MM.1S (cell line): ENCODE results near the gene SEMA4D.

Experiments
- DNase-seq: peaks from one replicate; pipeline ENCODE4 v3.0.0-alpha.2; 2015
- H2AFZ ChIP-seq: fragments of 300-600 bp; sonication (generic); 2 replicates; pipeline ENCODE4 v1.6.0; 2016; ENCODE audit warnings: antibody characterized with exemption, low read length
- H3F3A ChIP-seq: fragments of 300-600 bp; sonication (generic); 2 replicates; pipeline ENCODE4 v1.6.1; 2016; ENCODE audit warnings: mild to moderate bottlenecking, antibody characterized with exemption, low read length, moderate library complexity, mixed read lengths; ENCODE audit not compliant: insufficient read depth
- H3K27ac ChIP-seq: fragments of 300-600 bp; sonication (generic); 2 replicates; pipeline ENCODE4 v1.5.1; 2016; ENCODE audit warnings: mild to moderate bottlenecking, low read length
- H3K27me3 ChIP-seq: fragments of 300-600 bp; sonication (generic); replicated peaks from 2 replicates; pipeline ENCODE4 v1.6.0; 2016; ENCODE audit warnings: low read length; ENCODE audit not compliant: insufficient read depth
- H3K36me3 ChIP-seq: fragments of 300-600 bp; sonication (generic); replicated peaks from 2 replicates; pipeline ENCODE4 v1.6.1; 2016; ENCODE audit warnings: mild to moderate bottlenecking, low read length, mixed read lengths; ENCODE audit not compliant: insufficient read depth
- H3K4me1 ChIP-seq: fragments of 300-600 bp; sonication (generic); 2 replicates; pipeline ENCODE4 v1.6.1; 2016; ENCODE audit warnings: low read length, mixed read lengths
- H3K4me2 ChIP-seq: fragments of 300-600 bp; sonication (generic); 2 replicates; pipeline ENCODE4 v1.6.0; 2016; ENCODE audit warnings: low read depth, low read length
- H3K4me3 ChIP-seq: fragments of 300-600 bp; sonication (generic); 2 replicates; pipeline ENCODE4 v1.5.1; 2016; ENCODE audit warnings: low read length, mixed read lengths
- H3K79me2 ChIP-seq: fragments of 300-600 bp; sonication (generic); 2 replicates; pipeline ENCODE4 v1.6.1; 2016; ENCODE audit warnings: mixed run types, low read length, mixed read lengths
- H3K9ac ChIP-seq: fragments of 300-600 bp; sonication (generic); 2 replicates; pipeline ENCODE4 v1.6.1; 2016; ENCODE audit warnings: low read length, mixed read lengths
- H3K9me2 ChIP-seq: fragments of 300-600 bp; sonication (generic); replicated peaks from 2 replicates; pipeline ENCODE4 v1.6.1; 2016; ENCODE audit warnings: mild to moderate bottlenecking, low read length, mixed read lengths; ENCODE audit not compliant: insufficient read depth
- H3K9me3 ChIP-seq: fragments of 300-600 bp; sonication (generic); replicated peaks from 2 replicates; pipeline ENCODE4 v1.6.1; 2016; ENCODE audit warnings: mild to moderate bottlenecking, low read length, mixed read lengths; ENCODE audit not compliant: insufficient read depth
- H4K20me1 ChIP-seq: fragments of 300-600 bp; sonication (generic); 2 replicates; pipeline ENCODE4 v1.6.1; 2016; ENCODE audit warnings: mild to moderate bottlenecking, low read length, moderate library complexity, mixed read lengths; ENCODE audit not compliant: insufficient read depth
- EZH2 ChIP-seq: fragments of 300-600 bp; sonication (generic); optimal IDR thresholded peaks from 2 replicates; pipeline ENCODE3; 2017; ENCODE audit warnings: low read depth, mild to moderate bottlenecking, antibody characterized with exemption, low read length, mixed read lengths
- EZH2phosphoT487 ChIP-seq: fragments of 300-600 bp; sonication (generic); IDR thresholded peaks from 2 replicates; pipeline ENCODE4 v1.6.1; 2018; ENCODE audit warnings: antibody characterized with exemption, low read length
- TF ChIP-seq, protein P1 (sequence below): fragments of 300-600 bp; sonication (generic); IDR thresholded peaks from 2 replicates; pipeline ENCODE4 v1.5.1; 2016; ENCODE audit warnings: antibody characterized with exemption, low read length, mixed read lengths

SEMA4D gene

DNA sequence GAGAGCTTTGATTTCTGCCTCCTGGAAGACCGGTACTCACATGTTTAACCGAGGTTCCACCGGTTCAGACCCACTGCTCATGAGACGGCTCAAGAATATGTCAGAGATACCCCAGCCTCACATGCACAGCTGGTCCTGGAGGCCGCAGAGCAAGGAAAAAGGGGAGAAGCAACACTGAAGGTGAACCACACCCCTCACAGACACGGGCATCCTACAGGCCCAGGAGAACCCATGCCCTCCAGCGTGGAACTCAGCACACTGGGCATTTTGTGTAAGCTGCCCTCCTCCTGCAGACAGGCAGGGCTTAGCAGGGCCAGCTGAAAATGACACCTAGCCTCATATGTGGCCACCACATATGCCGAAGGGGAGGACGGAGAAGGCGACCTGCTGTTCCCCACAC lies 37.4 kb downstream of the SEMA4D start:
- Histone ChIP-seq H3K4me1 (peaks cover 14% of the 10 kb centered on the region), H3K36me3 (no peaks in the 10 kb centered on the region), H3K4me2 (no peak overlapping the region), H3F3A (no peaks in the 10 kb centered on the region), H3K9ac (no peak overlapping the region), H3K9me3 (no peaks in the 10 kb centered on the region), H3K79me2 (peaks cover 100% of the 10 kb centered on the region), H3K27ac (no peak overlapping the region), H3K9me2 (no peaks in the 10 kb centered on the region), H3K4me3 (no peak overlapping the region), H4K20me1 (peaks cover 66% of the 10 kb centered on the region), H2AFZ (no peak overlapping the region), H3K27me3 (no peaks in the 10 kb centered on the region)
- no peak for DNase-seq
- TF ChIP-seq, protein P1, sequence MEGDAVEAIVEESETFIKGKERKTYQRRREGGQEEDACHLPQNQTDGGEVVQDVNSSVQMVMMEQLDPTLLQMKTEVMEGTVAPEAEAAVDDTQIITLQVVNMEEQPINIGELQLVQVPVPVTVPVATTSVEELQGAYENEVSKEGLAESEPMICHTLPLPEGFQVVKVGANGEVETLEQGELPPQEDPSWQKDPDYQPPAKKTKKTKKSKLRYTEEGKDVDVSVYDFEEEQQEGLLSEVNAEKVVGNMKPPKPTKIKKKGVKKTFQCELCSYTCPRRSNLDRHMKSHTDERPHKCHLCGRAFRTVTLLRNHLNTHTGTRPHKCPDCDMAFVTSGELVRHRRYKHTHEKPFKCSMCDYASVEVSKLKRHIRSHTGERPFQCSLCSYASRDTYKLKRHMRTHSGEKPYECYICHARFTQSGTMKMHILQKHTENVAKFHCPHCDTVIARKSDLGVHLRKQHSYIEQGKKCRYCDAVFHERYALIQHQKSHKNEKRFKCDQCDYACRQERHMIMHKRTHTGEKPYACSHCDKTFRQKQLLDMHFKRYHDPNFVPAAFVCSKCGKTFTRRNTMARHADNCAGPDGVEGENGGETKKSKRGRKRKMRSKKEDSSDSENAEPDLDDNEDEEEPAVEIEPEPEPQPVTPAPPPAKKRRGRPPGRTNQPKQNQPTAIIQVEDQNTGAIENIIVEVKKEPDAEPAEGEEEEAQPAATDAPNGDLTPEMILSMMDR = no peak
- no peak for TF ChIP-seq EZH2
- TF ChIP-seq EZH2phosphoT487 = no peak

DNA sequence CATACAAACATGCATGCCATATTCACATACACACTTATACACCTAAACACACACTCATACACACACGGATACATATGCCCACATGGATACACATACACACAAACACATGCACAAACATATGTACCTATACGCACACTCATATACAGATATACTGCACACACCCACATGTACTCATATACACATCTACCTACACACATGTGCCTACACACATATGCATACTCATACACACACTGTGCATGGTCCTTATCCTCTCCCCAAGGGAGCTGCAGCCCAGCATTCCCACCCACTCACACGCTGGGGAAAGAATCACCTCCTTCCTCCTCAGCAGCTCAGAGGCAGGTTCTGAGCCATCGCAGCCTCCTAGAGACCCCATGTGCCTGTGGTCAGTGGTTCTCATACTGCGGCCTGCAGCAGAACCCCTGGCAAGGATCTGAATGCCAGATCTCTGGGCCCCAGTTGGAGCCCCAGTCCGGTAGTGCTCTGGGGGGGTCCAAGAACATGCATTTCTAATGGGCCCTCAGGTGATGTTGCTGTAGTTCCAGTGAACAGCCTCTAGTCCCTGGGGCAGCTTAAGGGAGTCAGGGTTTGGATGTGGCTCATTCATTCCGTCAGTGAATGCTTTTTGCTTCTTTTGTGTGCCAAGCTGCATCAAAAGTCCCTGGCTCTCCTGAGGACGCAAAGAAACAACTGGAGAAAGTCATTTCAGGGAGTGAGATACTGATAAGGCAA lies 39.0 kb downstream of the SEMA4D start:
- Histone ChIP-seq H3K36me3 (0 out of 2 replicates have a peak, but pooled peaks cover 2% of the 10 kb centered on the region), H3K9me2 (no peaks in the 10 kb centered on the region), H2AFZ (no peak overlapping the region), H3K27ac (no peak overlapping the region), H3K4me3 (no peak overlapping the region), H3K27me3 (no peaks in the 10 kb centered on the region), H3F3A (no peaks in the 10 kb centered on the region), H4K20me1 (peaks cover 56% of the 10 kb centered on the region), H3K4me2 (no peak overlapping the region), H3K4me1 (peaks cover under 1% of the 10 kb centered on the region), H3K9ac (no peak overlapping the region), H3K79me2 (peaks cover 100% of the 10 kb centered on the region), H3K9me3 (no peaks in the 10 kb centered on the region)
- TF ChIP-seq EZH2phosphoT487 (no peak), EZH2 (no peak)
- TF ChIP-seq, protein P1 = no peak
- DNase-seq = no peak

DNA sequence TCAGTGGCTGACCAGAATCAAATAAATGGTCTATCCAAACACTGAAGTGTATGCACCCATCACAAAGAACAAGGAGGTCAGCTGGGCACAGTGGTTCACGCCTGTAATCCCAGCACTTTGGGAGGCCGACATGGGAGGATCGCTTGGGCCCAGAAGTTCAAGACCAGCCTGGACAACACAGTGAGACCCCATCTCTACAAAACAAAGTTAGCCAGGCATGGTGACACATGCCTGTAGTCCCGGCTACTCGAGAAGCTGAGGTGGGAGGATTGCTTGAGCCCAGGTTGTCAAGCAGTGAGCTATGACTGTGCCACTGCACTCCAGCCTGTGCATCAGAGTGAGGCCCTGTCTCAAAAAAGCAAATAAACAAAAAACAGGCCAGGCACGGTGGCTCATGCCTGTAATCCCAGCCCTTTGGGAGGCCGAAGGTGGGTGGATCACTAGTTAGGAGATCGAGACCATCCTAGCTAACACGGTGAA lies 40.5 kb downstream of the SEMA4D start:
- Histone ChIP-seq H3K9me3 (no peaks in the 10 kb centered on the region), H3K9ac (no peak overlapping the region), H3K79me2 (peaks cover 99% of the 10 kb centered on the region), H3K4me3 (no peak overlapping the region), H3K27me3 (no peaks in the 10 kb centered on the region), H3F3A (no peaks in the 10 kb centered on the region), H3K27ac (no peak overlapping the region), H2AFZ (no peak overlapping the region), H3K36me3 (0 out of 2 replicates have a peak, but pooled peaks cover 2% of the 10 kb centered on the region), H3K4me2 (no peak overlapping the region), H3K4me1 (no peaks in the 10 kb centered on the region), H3K9me2 (no peaks in the 10 kb centered on the region), H4K20me1 (peaks cover 48% of the 10 kb centered on the region)
- DNase-seq = no peak
- TF ChIP-seq, protein P1 = no peak
- TF ChIP-seq EZH2phosphoT487 (no peak), EZH2 (no peak)
